HepG2 (cell line): ENCODE results near the gene NEK8. TPM values are rescaled to one million over a fixed set of nuclear protein-coding genes. Genes with fewer than 3 reads are reported as not detected.

ENCODE experiments used
- ADNP ChIP-seq: sonication (generic); formaldehyde crosslinking; IDR thresholded peaks from 2 replicates; pipeline ENCODE4 v1.4.0; 2020; ENCODE audit warnings: missing genetic modification reagents
- CCAR2 ChIP-seq: fragments of 200-400 bp; formaldehyde crosslinking; optimal IDR thresholded peaks from 2 replicates; pipeline ENCODE3; 2018; ENCODE audit warnings: low read depth, mild to moderate bottlenecking, low read length, moderate library complexity
- ESRRA ChIP-seq: sonication (generic); formaldehyde crosslinking; IDR thresholded peaks from 2 replicates; pipeline ENCODE4 v1.5.1; 2020; ENCODE audit warnings: mild to moderate bottlenecking, low read depth, missing genetic modification reagents
- KDM3A ChIP-seq: IDR thresholded peaks from 2 replicates; pipeline ENCODE4 v1.6.1; 2018; ENCODE audit warnings: low read depth, missing compliant biosample characterization
- KDM6A ChIP-seq: IDR thresholded peaks from 2 replicates; pipeline ENCODE4 v1.6.1; 2016; ENCODE audit warnings: low read depth
- MED1 ChIP-seq: sonication (generic); formaldehyde crosslinking; IDR thresholded peaks from 2 replicates; pipeline ENCODE4 v1.4.0; 2020; ENCODE audit warnings: missing genetic modification reagents
- MIER2 ChIP-seq: IDR thresholded peaks from 2 replicates; pipeline ENCODE4 v1.6.1; 2016; ENCODE audit warnings: missing biosample characterization, missing genetic modification reagents
- MIXL1 ChIP-seq: IDR thresholded peaks from 2 replicates; pipeline ENCODE4 v1.6.1; 2016
- MYNN ChIP-seq: sonication (generic); formaldehyde crosslinking; IDR thresholded peaks from 2 replicates; pipeline ENCODE4 v1.4.0; 2020; ENCODE audit warnings: mild to moderate bottlenecking, low read depth, missing genetic modification reagents
- POLR2AphosphoS2 ChIP-seq: IDR thresholded peaks from 2 replicates; pipeline ENCODE4 v1.6.1; 2011; ENCODE audit warnings: low read depth, low read length, improper control_type of control experiment
- RCOR2 ChIP-seq: IDR thresholded peaks from 2 replicates; pipeline ENCODE4 v1.6.1; 2016; ENCODE audit warnings: missing biosample characterization, missing genetic modification reagents
- RORA ChIP-seq: sonication (generic); formaldehyde crosslinking; IDR thresholded peaks from 2 replicates; pipeline ENCODE4 v1.5.0; 2020; ENCODE audit warnings: mild to moderate bottlenecking, missing genetic modification reagents, moderate library complexity
- SKI ChIP-seq: fragments of 450-650 bp; IDR thresholded peaks from one replicate; pipeline ENCODE4 v1.6.1; 2018; ENCODE audit warnings: mild to moderate bottlenecking; ENCODE audit not compliant: partially characterized antibody
- SMAD1 ChIP-seq: sonication (generic); formaldehyde crosslinking; IDR thresholded peaks from 2 replicates; pipeline ENCODE4 v1.4.0; 2020; ENCODE audit warnings: missing genetic modification reagents, low read depth, mild to moderate bottlenecking, borderline replicate concordance
- SUZ12 ChIP-seq: fragments of 150-350 bp; IDR thresholded peaks from 2 replicates; pipeline ENCODE4 v1.6.1; 2014; ENCODE audit warnings: low read depth, low read length
- ZC3H13 ChIP-seq: sonication (generic); formaldehyde crosslinking; IDR thresholded peaks from 2 replicates; pipeline ENCODE4 v1.8.1; 2023; ENCODE audit warnings: mild to moderate bottlenecking, missing genetic modification reagents, moderate library complexity
- ZFX ChIP-seq: sonication (generic); formaldehyde crosslinking; IDR thresholded peaks from 2 replicates; pipeline ENCODE4 v1.4.0; 2020; ENCODE audit warnings: mild to moderate bottlenecking, low read depth, missing genetic modification reagents, moderate library complexity
- ZNF30 ChIP-seq: sonication (generic); formaldehyde crosslinking; IDR thresholded peaks from 2 replicates; pipeline ENCODE4 v1.5.0; 2020; ENCODE audit warnings: mild to moderate bottlenecking, missing genetic modification reagents
- ZNF343 ChIP-seq: sonication (generic); formaldehyde crosslinking; IDR thresholded peaks from 2 replicates; pipeline ENCODE4 v1.4.0; 2020; ENCODE audit warnings: mild to moderate bottlenecking, missing genetic modification reagents
- ZNF724P ChIP-seq: sonication (generic); formaldehyde crosslinking; IDR thresholded peaks from 2 replicates; pipeline ENCODE4 v1.8.0; 2022; ENCODE audit warnings: missing genetic modification reagents, borderline replicate concordance
- ZNF737 ChIP-seq: sonication (generic); formaldehyde crosslinking; IDR thresholded peaks from 2 replicates; pipeline ENCODE4 v1.5.0; 2020; ENCODE audit warnings: missing genetic modification reagents, mild to moderate bottlenecking, borderline replicate concordance
- ZNF816 ChIP-seq: sonication (generic); formaldehyde crosslinking; IDR thresholded peaks from 2 replicates; pipeline ENCODE4 v1.8.0; 2022; ENCODE audit warnings: missing genetic modification reagents, mild to moderate bottlenecking, borderline replicate concordance
- ZSCAN25 ChIP-seq: sonication (generic); formaldehyde crosslinking; IDR thresholded peaks from 2 replicates; pipeline ENCODE4 v1.8.0; 2022; ENCODE audit warnings: mild to moderate bottlenecking, missing genetic modification reagents
- ZSCAN30 ChIP-seq: sonication (generic); formaldehyde crosslinking; IDR thresholded peaks from 2 replicates; pipeline ENCODE4 v1.5.0; 2020; ENCODE audit warnings: mild to moderate bottlenecking, missing genetic modification reagents
- polyA plus RNA-seq, 8 experiments: library from polyadenylated mRNA; depleted of rRNA in 3 of 8; stranded (reverse) in 7 of 8; unstranded in 1 of 8; fragments of >200 nt; fragmentation: Illumina TruSeq in 4 of 8; extraction: Trizol in 4 of 8; gene quantifications; 2 replicates each; pipeline versions ENCODE4 v1.2.1 to v1.2.3, GENCODE V29; 2011 to 2016; ENCODE audit warnings: low read depth in 4 of 8, missing spikeins in 1 of 8, mixed read lengths in 1 of 8; ENCODE audit not compliant: insufficient read depth in 1 of 8
- total RNA-seq, 5 experiments: library from RNA; depleted of rRNA; stranded (reverse); fragments of >200 nt; fragmentation: Illumina TruSeq; extraction: Trizol; gene quantifications; 2 replicates each; pipeline ENCODE4 v1.2.3, GENCODE V29; 2016; ENCODE audit warnings: low read depth in 1 of 5
- TF ChIP-seq, protein P1 (sequence below): sonication (generic); formaldehyde crosslinking; IDR thresholded peaks from 2 replicates; pipeline ENCODE4 v1.5.1; 2020; ENCODE audit warnings: missing genetic modification reagents, mild to moderate bottlenecking, borderline replicate concordance
- TF ChIP-seq, protein P2 (sequence below): sonication (generic); formaldehyde crosslinking; IDR thresholded peaks from 2 replicates; pipeline ENCODE4 v1.8.1; 2023; ENCODE audit warnings: mild to moderate bottlenecking, missing genetic modification reagents, borderline replicate concordance
- TF ChIP-seq, protein P3 (sequence below): sonication (generic); formaldehyde crosslinking; IDR thresholded peaks from 2 replicates; pipeline ENCODE4 v1.4.0; 2020; ENCODE audit warnings: missing genetic modification reagents
- TF ChIP-seq, protein P4 (sequence below): sonication (generic); formaldehyde crosslinking; IDR thresholded peaks from 2 replicates; pipeline ENCODE4 v1.4.0; 2020; ENCODE audit warnings: mild to moderate bottlenecking, missing genetic modification reagents
- TF ChIP-seq, protein P5 (sequence below): conservative IDR thresholded peaks from 2 replicates; pipeline ENCODE4 v1.6.1; 2018; ENCODE audit warnings: missing genetic modification reagents

Gene NEK8
- total and polyA plus RNA-seq, 2 of the 13 experiments (the other 11 are each of a cell fraction or from before 2014, with no cell fraction given), result 5.8 to 13.5 TPM

DNA sequence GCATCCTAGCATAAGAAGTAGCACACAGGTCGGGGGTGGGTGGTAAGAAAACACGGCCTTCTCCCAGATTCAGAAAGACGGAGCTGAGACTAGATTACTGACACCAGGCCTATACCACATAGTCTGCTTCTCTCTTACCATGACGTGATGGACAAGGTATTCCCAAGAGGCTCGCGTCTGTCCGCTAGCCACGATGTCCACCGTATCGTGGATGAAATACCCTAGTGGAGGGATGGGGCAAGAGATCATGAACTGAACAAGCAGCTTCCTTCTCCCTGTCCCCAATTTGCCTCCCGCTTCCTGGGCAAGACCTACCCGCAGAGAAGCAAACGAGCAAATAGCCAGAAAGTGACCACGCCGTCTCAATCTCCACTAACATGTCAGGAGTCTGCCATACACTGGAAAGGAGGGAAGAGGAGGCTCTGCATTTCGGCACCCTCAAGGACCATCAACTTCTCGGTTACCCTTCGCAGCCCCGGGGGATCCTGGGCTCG lies 3.4 kb upstream of the NEK8 start (continued):
- TF ChIP-seq ADNP (CRISPR knock-in tag) (no peak), RCOR2 (CRISPR knock-in tag) (no peak), ZFX (CRISPR knock-in tag) (0 out of 2 replicates have a peak, but pooled peaks have one; percentile 60), ZNF30 (CRISPR knock-in tag) (0 out of 2 replicates have a peak, but pooled peaks have one; percentile 1), RORA (CRISPR knock-in tag) (no peak), MYNN (CRISPR knock-in tag) (0 out of 2 replicates have a peak, but pooled peaks have one; percentile 22), ZSCAN30 (CRISPR knock-in tag) (no peak), MIXL1 (no peak; the same call in none of the 2 replicates), CCAR2 (peak; percentile 54), ZNF816 (CRISPR knock-in tag) (0 out of 2 replicates have a peak, but pooled peaks have one; percentile 66), ESRRA (CRISPR knock-in tag) (0 out of 2 replicates have a peak, but pooled peaks have one; percentile 4), ZNF343 (CRISPR knock-in tag) (no peak), ZC3H13 (CRISPR knock-in tag) (no peak), ZNF737 (CRISPR knock-in tag) (no peak), SUZ12 (no peak), ZSCAN25 (CRISPR knock-in tag) (no peak), MIER2 (CRISPR knock-in tag) (0 out of 2 replicates have a peak, but pooled peaks have one; percentile 11), KDM3A (0 out of 2 replicates have a peak, but pooled peaks have one; percentile 26), MED1 (CRISPR knock-in tag) (no peak), ZNF724P (CRISPR knock-in tag) (no peak), SMAD1 (CRISPR knock-in tag) (no peak), SKI (no peak), KDM6A (CRISPR knock-in tag) (no peak), POLR2AphosphoS2 (peak; percentile 89)
- TF ChIP-seq, protein P1, sequence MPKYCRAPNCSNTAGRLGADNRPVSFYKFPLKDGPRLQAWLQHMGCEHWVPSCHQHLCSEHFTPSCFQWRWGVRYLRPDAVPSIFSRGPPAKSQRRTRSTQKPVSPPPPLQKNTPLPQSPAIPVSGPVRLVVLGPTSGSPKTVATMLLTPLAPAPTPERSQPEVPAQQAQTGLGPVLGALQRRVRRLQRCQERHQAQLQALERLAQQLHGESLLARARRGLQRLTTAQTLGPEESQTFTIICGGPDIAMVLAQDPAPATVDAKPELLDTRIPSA (CRISPR knock-in tag), result no peak
- TF ChIP-seq, protein P2, sequence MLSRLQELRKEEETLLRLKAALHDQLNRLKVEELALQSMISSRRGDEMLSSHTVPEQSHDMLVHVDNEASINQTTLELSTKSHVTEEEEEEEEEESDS (CRISPR knock-in tag), result no peak
- TF ChIP-seq, protein P3, sequence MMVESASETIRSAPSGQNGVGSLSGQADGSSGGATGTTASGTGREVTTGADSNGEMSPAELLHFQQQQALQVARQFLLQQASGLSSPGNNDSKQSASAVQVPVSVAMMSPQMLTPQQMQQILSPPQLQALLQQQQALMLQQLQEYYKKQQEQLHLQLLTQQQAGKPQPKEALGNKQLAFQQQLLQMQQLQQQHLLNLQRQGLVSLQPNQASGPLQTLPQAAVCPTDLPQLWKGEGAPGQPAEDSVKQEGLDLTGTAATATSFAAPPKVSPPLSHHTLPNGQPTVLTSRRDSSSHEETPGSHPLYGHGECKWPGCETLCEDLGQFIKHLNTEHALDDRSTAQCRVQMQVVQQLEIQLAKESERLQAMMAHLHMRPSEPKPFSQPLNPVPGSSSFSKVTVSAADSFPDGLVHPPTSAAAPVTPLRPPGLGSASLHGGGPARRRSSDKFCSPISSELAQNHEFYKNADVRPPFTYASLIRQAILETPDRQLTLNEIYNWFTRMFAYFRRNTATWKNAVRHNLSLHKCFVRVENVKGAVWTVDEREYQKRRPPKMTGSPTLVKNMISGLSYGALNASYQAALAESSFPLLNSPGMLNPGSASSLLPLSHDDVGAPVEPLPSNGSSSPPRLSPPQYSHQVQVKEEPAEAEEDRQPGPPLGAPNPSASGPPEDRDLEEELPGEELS (CRISPR knock-in tag), result peak; percentile 9; the same call in 1 of the 2 replicates
- TF ChIP-seq, protein P4, sequence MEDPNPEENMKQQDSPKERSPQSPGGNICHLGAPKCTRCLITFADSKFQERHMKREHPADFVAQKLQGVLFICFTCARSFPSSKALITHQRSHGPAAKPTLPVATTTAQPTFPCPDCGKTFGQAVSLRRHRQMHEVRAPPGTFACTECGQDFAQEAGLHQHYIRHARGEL (CRISPR knock-in tag), result peak; percentile 15; the same call in 1 of the 2 replicates
- TF ChIP-seq, protein P5, sequence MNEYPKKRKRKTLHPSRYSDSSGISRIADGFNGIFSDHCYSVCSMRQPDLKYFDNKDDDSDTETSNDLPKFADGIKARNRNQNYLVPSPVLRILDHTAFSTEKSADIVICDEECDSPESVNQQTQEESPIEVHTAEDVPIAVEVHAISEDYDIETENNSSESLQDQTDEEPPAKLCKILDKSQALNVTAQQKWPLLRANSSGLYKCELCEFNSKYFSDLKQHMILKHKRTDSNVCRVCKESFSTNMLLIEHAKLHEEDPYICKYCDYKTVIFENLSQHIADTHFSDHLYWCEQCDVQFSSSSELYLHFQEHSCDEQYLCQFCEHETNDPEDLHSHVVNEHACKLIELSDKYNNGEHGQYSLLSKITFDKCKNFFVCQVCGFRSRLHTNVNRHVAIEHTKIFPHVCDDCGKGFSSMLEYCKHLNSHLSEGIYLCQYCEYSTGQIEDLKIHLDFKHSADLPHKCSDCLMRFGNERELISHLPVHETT, result peak; percentile 39; the same call in 1 of the 2 replicates
